Ascending aorta (tissue), 2 donors: ENCODE data around the gene INPP5E. TPM values are rescaled to one million over a fixed set of nuclear protein-coding genes. Genes with fewer than 3 reads are reported as not detected.

Experiments used
- DNase-seq, 2 donors: peaks; one replicate each; pipeline ENCODE4 v3.0.0-alpha.2; 2019; ENCODE audit warnings: low spot score in 2 of 2
- H3K27ac ChIP-seq, 2 donors: fragments of 200-600 bp; sonication (generic); one replicate each; pipeline ENCODE4 v1.5.1; 2016 to 2017; ENCODE audit warnings: mild to moderate bottlenecking in 1 of 2
- H3K27me3 ChIP-seq: fragments of 200-600 bp; sonication (generic); one replicate; pipeline ENCODE4 v1.5.1; 2017
- H3K36me3 ChIP-seq, 2 donors: fragments of 200-600 bp; sonication (generic); one replicate each; pipeline ENCODE4 v1.5.1; 2016
- H3K4me1 ChIP-seq, 2 donors: fragments of 200-600 bp; sonication (generic); one replicate each; pipeline ENCODE4 v1.5.1; 2016 to 2017; ENCODE audit warnings: mild to moderate bottlenecking in 1 of 2
- H3K4me3 ChIP-seq, 2 donors: fragments of 200-600 bp; sonication (generic); one replicate each; pipeline ENCODE4 v1.5.1; 2016 to 2017; ENCODE audit warnings: mild to moderate bottlenecking in 1 of 2
- H3K9me3 ChIP-seq, 2 donors: fragments of 200-600 bp; sonication (generic); one replicate each; pipeline ENCODE4 v1.5.1; 2016
- intact Hi-C: fragments of 100-400 bp; cut with DNase I; formaldehyde crosslinking; loops from one replicate; pipeline ENCODE4 v1.15.1; 2023
- total RNA-seq: library from RNA; depleted of rRNA; stranded (reverse); fragments of >200 nt; gene quantifications from one replicate; pipeline ENCODE4 v1.1.0, GENCODE V29; 2016
- TF ChIP-seq, protein P1 (sequence below), 3 experiments: fragments of 200-600 bp in 2 of 3; fragments of 450-650 bp in 1 of 3; sonication (generic) in 2 of 3; IDR thresholded peaks; one replicate each; pipeline ENCODE4 v1.5.1; 2016 to 2019; ENCODE audit warnings: antibody characterized with exemption in 3 of 3, mild to moderate bottlenecking in 1 of 3, moderate library complexity in 1 of 3

The INPP5E gene
- total RNA-seq, 1 donor from 2014 or later, result 20.2 TPM

DNA sequence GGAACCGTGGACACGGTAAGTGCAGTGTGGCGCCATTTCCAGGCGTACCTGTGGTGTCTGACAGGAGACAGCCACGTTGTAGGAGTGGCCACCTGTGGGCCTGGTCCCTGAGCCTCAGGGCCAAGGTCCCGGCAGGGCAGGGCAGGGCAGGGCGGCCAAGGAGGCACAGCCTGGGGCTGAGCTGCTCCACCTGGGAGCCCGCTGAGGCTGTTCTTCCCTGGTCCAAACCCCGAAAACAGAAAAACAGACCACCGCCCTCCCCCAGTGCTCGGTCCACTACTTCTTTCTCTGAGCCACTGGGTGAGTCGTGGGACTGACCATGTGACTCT is 20.6 kb downstream of the INPP5E start:
- Histone ChIP-seq H3K27me3 (no peaks in the 10 kb centered on the region), H3K9me3 (no peaks in the 10 kb centered on the region), H3K27ac (no peak overlapping the region), H3K4me1 (no peaks in the 10 kb centered on the region), H3K4me3 (no peak overlapping the region), H3K36me3 (peaks cover 98 to 99% of the 10 kb centered on the region in 2 donors)
- no peak for DNase-seq
- TF ChIP-seq, protein P1, sequence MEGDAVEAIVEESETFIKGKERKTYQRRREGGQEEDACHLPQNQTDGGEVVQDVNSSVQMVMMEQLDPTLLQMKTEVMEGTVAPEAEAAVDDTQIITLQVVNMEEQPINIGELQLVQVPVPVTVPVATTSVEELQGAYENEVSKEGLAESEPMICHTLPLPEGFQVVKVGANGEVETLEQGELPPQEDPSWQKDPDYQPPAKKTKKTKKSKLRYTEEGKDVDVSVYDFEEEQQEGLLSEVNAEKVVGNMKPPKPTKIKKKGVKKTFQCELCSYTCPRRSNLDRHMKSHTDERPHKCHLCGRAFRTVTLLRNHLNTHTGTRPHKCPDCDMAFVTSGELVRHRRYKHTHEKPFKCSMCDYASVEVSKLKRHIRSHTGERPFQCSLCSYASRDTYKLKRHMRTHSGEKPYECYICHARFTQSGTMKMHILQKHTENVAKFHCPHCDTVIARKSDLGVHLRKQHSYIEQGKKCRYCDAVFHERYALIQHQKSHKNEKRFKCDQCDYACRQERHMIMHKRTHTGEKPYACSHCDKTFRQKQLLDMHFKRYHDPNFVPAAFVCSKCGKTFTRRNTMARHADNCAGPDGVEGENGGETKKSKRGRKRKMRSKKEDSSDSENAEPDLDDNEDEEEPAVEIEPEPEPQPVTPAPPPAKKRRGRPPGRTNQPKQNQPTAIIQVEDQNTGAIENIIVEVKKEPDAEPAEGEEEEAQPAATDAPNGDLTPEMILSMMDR (IDR thresholded peaks at IDR 0.05), result no peak
- intact Hi-C loops, result no loop called here

DNA sequence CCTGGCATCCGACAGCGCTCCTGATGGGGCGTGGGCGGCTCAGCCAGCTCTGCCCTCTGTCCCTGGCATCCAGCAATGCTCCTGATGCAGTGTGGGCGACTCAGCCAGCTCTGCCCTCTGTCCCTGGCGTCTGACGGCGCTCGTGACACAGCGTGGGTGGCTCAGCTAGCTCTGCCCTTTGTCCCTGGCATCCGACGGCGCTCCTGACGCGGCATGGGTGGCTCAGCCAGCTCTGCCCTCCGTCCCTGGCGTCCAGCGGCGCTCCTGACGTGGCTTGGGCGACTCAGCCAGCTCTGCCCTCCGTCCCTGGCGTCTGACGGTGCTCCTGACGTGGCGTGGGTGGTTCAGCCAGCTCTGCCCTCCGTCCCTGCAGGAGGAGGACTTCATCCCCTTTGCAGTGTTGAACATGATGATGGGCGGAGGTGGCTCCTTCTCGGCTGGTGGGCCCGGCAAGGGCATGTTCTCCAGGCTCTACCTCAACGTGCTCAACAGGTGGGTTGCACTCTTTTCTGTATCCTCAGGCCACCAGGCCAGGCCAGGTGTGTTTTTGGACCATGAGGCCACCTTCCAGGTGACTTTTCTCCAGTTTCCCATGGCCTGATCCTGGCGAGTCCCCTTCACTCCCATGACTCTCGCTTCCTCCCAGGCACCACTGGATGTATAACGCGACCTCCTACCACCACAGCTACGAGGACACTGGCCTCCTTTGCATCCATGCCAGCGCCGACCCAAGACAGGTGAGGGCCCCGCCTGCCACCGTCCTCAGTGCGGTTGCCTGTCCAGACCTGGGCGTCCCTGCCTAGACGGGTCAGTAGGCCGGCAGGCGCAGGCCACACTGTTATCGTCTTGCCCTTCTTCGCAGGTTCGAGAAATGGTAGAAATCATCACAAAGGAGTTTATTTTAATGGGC is 21.2 kb downstream of the INPP5E start:
- Histone ChIP-seq H3K27ac (no peak overlapping the region), H3K9me3 (no peaks in the 10 kb centered on the region), H3K4me1 (no peaks in the 10 kb centered on the region), H3K27me3 (no peaks in the 10 kb centered on the region), H3K4me3 (no peak overlapping the region), H3K36me3 (peaks cover 98 to 99% of the 10 kb centered on the region in 2 donors)
- TF ChIP-seq, protein P1 (IDR thresholded peaks at IDR 0.05), result no peak
- intact Hi-C loops, result no loop called here
- DNase-seq, result no peak

GRCh38 chr9:136416914-136417313 is 22.7 kb downstream of the INPP5E start:
- H3K9me3 ChIP-seq, result no peaks in the 10 kb centered on the region
- peaks cover 90 to 92% of the 10 kb centered on the region in 2 donors for H3K36me3 ChIP-seq
- peaks cover 0 to 1% of the 10 kb centered on the region in 2 donors for H3K4me1 ChIP-seq
- H3K27ac ChIP-seq, result no peak overlapping the region
- no peaks in the 10 kb centered on the region for H3K27me3 ChIP-seq
- DNase-seq, result no peak
- TF ChIP-seq, protein P1 (IDR thresholded peaks at IDR 0.05), result no peak
- H3K4me3 ChIP-seq, result no peak overlapping the region
- intact Hi-C loops, result no loop called here

DNA sequence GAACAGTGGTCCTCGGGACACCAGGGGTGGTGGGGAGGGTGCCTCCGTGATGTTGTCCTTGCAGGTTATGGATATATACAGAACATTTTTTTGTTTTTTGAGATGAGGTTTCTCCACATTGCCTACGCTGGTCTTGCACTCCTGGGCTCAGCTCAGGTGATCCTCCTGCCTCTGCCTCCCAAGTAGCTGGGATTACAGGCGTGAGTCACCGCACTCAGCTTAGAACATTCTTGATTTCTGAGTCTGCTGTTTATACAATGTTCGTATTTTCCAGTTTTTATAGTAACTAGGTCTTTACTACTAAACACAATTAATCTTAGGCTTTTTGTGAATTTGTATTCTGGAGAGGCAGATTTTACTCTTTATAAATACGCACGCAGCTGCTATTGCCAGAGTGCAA is 23.2 kb downstream of the INPP5E start:
- H3K4me1 ChIP-seq, result peaks cover 0 to 6% of the 10 kb centered on the region in 2 donors
- intact Hi-C loops, result no loop called here
- H3K27me3 ChIP-seq, result no peaks in the 10 kb centered on the region
- peaks cover 85 to 87% of the 10 kb centered on the region in 2 donors for H3K36me3 ChIP-seq
- TF ChIP-seq, protein P1 (IDR thresholded peaks at IDR 0.05), result no peak
- no peaks in the 10 kb centered on the region for H3K9me3 ChIP-seq
- H3K4me3 ChIP-seq, result no peak overlapping the region
- no peak for DNase-seq
- no peak overlapping the region for H3K27ac ChIP-seq

DNA sequence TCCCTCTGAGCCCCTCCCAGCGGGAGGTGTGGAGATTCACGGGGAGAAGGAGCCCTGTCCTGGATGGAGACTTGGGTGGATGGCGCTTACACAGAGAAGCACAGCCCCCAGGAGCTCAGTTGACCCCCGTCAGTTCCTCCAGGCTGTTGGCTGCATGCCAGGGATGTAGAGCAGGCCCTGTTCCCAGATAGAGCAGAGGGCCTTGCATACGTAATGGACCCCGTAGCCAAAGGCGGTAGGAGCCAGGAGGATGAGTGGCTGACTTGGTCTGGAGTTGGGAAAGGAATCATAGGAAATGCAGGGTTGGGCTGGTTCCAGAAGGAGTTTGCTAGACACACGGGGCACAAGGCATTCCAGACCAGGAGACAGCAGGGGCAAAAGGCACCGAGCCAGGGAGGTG is 26.7 kb downstream of the INPP5E start:
- Histone ChIP-seq H3K27me3 (no peaks in the 10 kb centered on the region), H3K9me3 (no peaks in the 10 kb centered on the region), H3K4me3 (no peak overlapping the region), H3K27ac (no peak overlapping the region), H3K4me1 (peaks cover 9 to 19% of the 10 kb centered on the region in 2 donors), H3K36me3 (peaks cover 52 to 54% of the 10 kb centered on the region in 2 donors)
- intact Hi-C loops, result loop anchor here (5.0 kb wide), 1 partner anchor 69 kb away; the partner anchor contains the start of gene SEC16A
- no peak for DNase-seq
- TF ChIP-seq, protein P1 (IDR thresholded peaks at IDR 0.05), result no peak
